ENCODE data around the gene AP3S2. TPM values are rescaled to one million over a fixed set of nuclear protein-coding genes. Genes with fewer than 3 reads are reported as not detected.
A peak's percentile ranks its signal among the peaks of the same experiment; 100 is the strongest.

Gene AP3S2
- total RNA-seq, 2 donors from 2014 or later = 41.8 to 50.6 TPM

GRCh38 chr15:89833966-89834365 lies 59.8 kb downstream of the AP3S2 start:
- Histone ChIP-seq H3K27me3 (replicated peaks; ENCODE audit: insufficient read depth) (no peaks in the 10 kb centered on the region), H3K27ac (no peak overlapping the region), H3K4me1 (ENCODE audit: control insufficient read depth in 1 of 2, low read depth in 2 of 2) (peaks cover 18 to 38% of the 10 kb centered on the region in 2 donors), H3K36me3 (peaks cover 28% of the 10 kb centered on the region), H3K4me3 (no peak overlapping the region), H3K9me3 (no peaks in the 10 kb centered on the region)
- no peak for ATAC-seq (ENCODE audit: insufficient number of reproducible peaks, low FRiP score, low read depth)
- TF ChIP-seq, protein P1, sequence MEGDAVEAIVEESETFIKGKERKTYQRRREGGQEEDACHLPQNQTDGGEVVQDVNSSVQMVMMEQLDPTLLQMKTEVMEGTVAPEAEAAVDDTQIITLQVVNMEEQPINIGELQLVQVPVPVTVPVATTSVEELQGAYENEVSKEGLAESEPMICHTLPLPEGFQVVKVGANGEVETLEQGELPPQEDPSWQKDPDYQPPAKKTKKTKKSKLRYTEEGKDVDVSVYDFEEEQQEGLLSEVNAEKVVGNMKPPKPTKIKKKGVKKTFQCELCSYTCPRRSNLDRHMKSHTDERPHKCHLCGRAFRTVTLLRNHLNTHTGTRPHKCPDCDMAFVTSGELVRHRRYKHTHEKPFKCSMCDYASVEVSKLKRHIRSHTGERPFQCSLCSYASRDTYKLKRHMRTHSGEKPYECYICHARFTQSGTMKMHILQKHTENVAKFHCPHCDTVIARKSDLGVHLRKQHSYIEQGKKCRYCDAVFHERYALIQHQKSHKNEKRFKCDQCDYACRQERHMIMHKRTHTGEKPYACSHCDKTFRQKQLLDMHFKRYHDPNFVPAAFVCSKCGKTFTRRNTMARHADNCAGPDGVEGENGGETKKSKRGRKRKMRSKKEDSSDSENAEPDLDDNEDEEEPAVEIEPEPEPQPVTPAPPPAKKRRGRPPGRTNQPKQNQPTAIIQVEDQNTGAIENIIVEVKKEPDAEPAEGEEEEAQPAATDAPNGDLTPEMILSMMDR (IDR thresholded peaks at IDR 0.05) = no peak
- DNase-seq (ENCODE audit: low spot score) = no peak

DNA sequence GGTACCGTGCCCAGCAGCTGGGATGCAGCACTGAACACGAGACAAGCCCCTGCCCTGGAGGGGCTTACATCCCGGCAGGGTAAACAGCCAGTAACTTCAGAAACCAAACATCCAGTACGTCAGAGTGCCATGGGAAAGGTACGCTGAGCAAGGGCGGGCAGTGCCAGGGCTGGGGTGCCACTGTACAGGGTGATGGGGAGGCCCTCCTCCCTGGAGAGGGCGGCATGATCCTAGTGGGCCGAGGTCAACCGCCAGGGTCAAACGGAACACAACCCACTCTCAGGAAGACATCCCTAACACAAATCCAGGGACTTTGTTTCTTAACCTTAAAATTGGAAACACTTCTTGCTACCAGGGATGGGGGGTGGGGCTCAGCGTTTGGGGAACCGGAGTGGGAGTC lies 63.2 kb downstream of the AP3S2 start:
- Histone ChIP-seq H3K9me3 (no peaks in the 10 kb centered on the region), H3K4me3 (no peak overlapping the region), H3K27me3 (replicated peaks; ENCODE audit: insufficient read depth) (no peaks in the 10 kb centered on the region), H3K4me1 (ENCODE audit: control insufficient read depth in 1 of 2, low read depth in 2 of 2) (peaks cover 12 to 20% of the 10 kb centered on the region in 2 donors), H3K36me3 (peaks cover 28% of the 10 kb centered on the region), H3K27ac (no peak overlapping the region)
- ATAC-seq (ENCODE audit: insufficient number of reproducible peaks, low FRiP score, low read depth) = no peak
- DNase-seq (ENCODE audit: low spot score) = no peak
- TF ChIP-seq, protein P1 (IDR thresholded peaks at IDR 0.05) = no peak

DNA sequence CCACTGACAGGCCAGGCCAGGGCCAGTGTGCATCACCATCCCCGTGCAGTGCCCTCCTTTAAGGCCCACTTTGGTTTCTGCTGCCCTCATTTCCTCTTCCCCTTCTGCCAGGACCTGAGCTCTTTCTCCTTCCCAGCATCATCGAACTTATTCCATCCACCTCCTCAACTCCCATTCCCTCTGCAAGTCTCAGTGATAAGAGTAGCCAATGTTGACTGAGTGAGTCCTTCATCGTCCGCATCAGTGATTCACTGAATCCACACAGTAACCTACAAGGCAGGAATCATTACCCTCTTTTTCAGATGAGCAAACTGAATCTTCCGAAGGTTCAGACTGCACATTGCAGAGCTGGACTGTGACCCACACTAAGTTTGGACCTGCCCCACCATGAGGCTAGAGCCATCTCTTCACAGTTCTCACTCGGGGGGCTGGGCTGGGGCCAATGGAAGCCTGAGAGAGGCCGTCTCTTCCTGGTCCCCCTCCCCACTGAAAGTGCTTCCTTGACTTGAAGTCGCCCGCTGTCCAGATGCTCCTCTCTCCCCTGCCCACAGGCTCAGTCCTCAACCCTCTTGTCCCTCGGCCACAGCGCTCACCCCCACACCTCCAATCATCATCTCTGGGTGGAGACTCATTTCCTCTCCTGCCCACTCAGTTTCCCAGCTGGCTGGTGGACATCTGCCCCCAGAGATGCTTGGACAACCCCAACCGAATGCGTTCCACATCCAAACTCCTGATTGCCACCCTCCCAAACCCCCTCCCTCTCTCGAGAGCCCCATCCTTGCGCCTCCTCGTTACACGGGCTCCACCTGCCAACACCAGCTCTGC lies 64.0 kb downstream of the AP3S2 start:
- Histone ChIP-seq H3K4me3 (no peak overlapping the region), H3K9me3 (no peaks in the 10 kb centered on the region), H3K27me3 (replicated peaks; ENCODE audit: insufficient read depth) (no peaks in the 10 kb centered on the region), H3K36me3 (peaks cover 22% of the 10 kb centered on the region), H3K4me1 (ENCODE audit: control insufficient read depth in 1 of 2, low read depth in 2 of 2) (peaks cover 12 to 17% of the 10 kb centered on the region in 2 donors), H3K27ac (no peak overlapping the region)
- no peak for DNase-seq (ENCODE audit: low spot score)
- ATAC-seq (ENCODE audit: insufficient number of reproducible peaks, low FRiP score, low read depth) = no peak
- TF ChIP-seq, protein P1 (IDR thresholded peaks at IDR 0.05) = no peak

DNA sequence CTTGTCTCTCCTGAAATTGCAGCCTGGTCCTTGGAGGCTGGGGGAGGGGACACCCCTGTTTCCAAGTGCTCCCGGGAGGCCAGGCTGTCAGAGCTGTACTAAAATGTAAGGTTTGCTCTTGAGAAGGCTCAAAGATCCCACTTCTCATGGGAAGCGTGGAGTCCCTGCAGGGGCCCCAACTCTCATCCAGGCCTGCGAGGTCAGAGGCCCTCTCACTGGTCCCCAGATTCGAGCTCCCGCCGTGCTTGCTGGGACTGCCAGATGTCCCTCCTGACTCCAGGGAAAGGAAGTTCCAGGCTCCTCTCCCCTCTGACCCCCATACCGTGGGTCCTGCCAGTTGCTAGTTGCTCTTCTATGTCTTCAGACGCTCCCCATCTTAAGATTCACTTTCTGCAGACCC lies 64.6 kb downstream of the AP3S2 start:
- no peak for DNase-seq (ENCODE audit: low spot score)
- no peak overlapping the region for H3K4me3 ChIP-seq
- H3K27me3 ChIP-seq (replicated peaks; ENCODE audit: insufficient read depth) = no peaks in the 10 kb centered on the region
- H3K4me1 ChIP-seq (ENCODE audit: control insufficient read depth in 1 of 2, low read depth in 2 of 2) = peaks cover 12 to 17% of the 10 kb centered on the region in 2 donors
- no peaks in the 10 kb centered on the region for H3K9me3 ChIP-seq
- TF ChIP-seq, protein P1 (IDR thresholded peaks at IDR 0.05) = no peak
- H3K27ac ChIP-seq = no peak overlapping the region
- no peak for ATAC-seq (ENCODE audit: insufficient number of reproducible peaks, low FRiP score, low read depth)
- peaks cover 15% of the 10 kb centered on the region for H3K36me3 ChIP-seq

DNA sequence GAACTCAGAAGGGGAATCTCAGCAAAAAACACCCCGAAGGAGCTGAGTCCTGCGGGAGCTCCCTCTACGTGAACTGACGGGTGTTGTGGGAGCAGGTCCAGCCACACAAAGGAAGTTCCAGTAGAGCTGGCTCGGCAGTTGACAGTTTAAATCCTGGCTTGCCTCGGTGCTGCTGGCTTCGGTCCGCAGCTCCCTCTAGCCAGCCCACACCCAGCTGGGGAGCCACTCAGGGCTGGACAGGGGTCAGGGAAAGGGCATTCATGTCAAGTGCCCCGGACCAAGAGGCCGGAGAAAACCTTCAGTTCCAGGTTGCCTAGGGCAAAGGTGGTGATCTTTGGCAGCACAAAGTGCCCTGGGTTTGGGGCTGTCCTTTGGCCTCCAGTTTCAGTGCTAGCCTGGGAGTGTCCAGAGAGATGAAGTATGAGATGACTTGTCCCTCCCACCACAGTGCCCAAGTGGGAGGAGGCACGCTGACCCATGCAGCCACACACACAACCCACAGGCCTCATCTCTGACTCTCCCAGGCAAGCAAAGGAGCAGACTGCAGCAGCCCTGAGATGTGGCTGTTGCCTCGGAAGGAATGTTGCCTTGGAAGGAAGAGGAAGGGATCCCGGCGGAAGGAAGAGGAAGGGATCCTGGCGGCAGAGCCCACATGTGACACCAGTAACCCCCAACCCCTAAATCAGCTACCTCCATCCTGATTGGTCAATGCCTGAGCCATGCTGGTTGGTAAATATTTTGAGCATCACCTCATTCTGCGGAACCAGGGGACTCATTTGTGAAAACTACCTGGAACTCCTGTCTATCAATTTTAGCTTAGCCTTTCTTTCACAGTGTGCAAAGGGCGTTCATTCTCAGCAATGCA lies 65.3 kb downstream of the AP3S2 start:
- Histone ChIP-seq H3K4me3 (peak overlapping the region; percentile 26), H3K36me3 (peaks cover 9% of the 10 kb centered on the region), H3K4me1 (ENCODE audit: control insufficient read depth in 1 of 2, low read depth in 2 of 2) (peaks cover 12 to 17% of the 10 kb centered on the region in 2 donors), H3K9me3 (no peaks in the 10 kb centered on the region), H3K27me3 (replicated peaks; ENCODE audit: insufficient read depth) (no peaks in the 10 kb centered on the region), H3K27ac (peak overlapping the region; percentile 29 to 48)
- ATAC-seq (ENCODE audit: insufficient number of reproducible peaks, low FRiP score, low read depth) (no peak), DNase-seq (ENCODE audit: low spot score) (no peak)
- TF ChIP-seq, protein P1 (IDR thresholded peaks at IDR 0.05) = no peak

Measured in thoracic aorta (tissue), 2 donors.